Measurements from ENCODE around the gene FBXW11.
"Not testable (repeated sequence)": the region's sequence is repeated elsewhere in the genome, so short reads cannot be mapped to it uniquely, and the experiment has no call there.

GRCh38 chr5:171942112-171942516, 64.3 kb downstream of the FBXW11 start:
- TF ChIP-seq CTCF, POLR2A (IDR thresholded peaks at IDR 0.05): not testable (repeated sequence)

Data from adrenal gland (tissue), 5 donors.